A673 (cell line): Measurements from ENCODE around the gene RAN. TPM values are rescaled to one million over a fixed set of nuclear protein-coding genes. Genes with fewer than 3 reads are reported as not detected.

Experiments used
- Bru-seq: library from RNA; stranded (reverse); fragments of 400-500 nt; gene quantifications from one replicate; lab custom pipeline; 2021; lab: Mats Ljungman, UMichigan
- BruChase-seq, 2 experiments: library from RNA; stranded (reverse); fragments of 400-500 nt; gene quantifications; one replicate each; lab custom pipeline; 2021; lab: Mats Ljungman, UMichigan
- BruUV-seq: library from RNA; stranded (reverse); fragments of 400-500 nt; replicated peaks from 2 replicates; lab custom pipeline; 2021; lab: Mats Ljungman, UMichigan
- CTCF ChIA-PET: fragments of 300-600 bp; sonication (Branson Sonifier 250); formaldehyde crosslinking; loops from one replicate; lab custom pipeline; 2022; ENCODE audit warnings: antibody characterized with exemption; lab: Charles Lee
- POLR2A ChIA-PET: fragments of 300-600 bp; sonication (Branson Sonifier 250); formaldehyde crosslinking; loops from one replicate; lab custom pipeline; 2022; ENCODE audit warnings: antibody characterized with exemption; ENCODE audit not compliant: low non-redundant PET; lab: Charles Lee
- DNase-seq: peaks from one replicate; pipeline ENCODE4 v3.0.0-alpha.2; 2015; ENCODE audit warnings: low spot score
- H3K27ac ChIP-seq: fragments of 200-600 bp; sonication (generic); 2 replicates; pipeline ENCODE4 v1.5.1; 2016; ENCODE audit warnings: mixed run types, low read depth, mild to moderate bottlenecking, mixed read lengths, antibody characterized with exemption, low read length; ENCODE audit not compliant: poor library complexity, severe bottlenecking
- H3K27me3 ChIP-seq: fragments of 200-600 bp; sonication (generic); replicated peaks from 2 replicates; pipeline ENCODE4 v1.6.1; 2017; ENCODE audit warnings: mixed run types, low read depth, mild to moderate bottlenecking, mixed read lengths, antibody characterized with exemption, low read length; ENCODE audit not compliant: insufficient read depth, poor library complexity
- H3K36me3 ChIP-seq: fragments of 200-600 bp; sonication (generic); 2 replicates; pipeline ENCODE4 v1.6.1; 2016; ENCODE audit warnings: mixed run types, mild to moderate bottlenecking, mixed read lengths, antibody characterized with exemption, low read length; ENCODE audit not compliant: insufficient read depth, poor library complexity, severe bottlenecking
- H3K4me1 ChIP-seq: fragments of 200-600 bp; sonication (generic); 2 replicates; pipeline ENCODE4 v1.6.1; 2017; ENCODE audit warnings: mixed run types, mild to moderate bottlenecking, mixed read lengths, antibody characterized with exemption, low read length; ENCODE audit not compliant: insufficient read depth, poor library complexity, severe bottlenecking
- H3K4me3 ChIP-seq: fragments of 200-600 bp; sonication (generic); 2 replicates; pipeline ENCODE4 v1.5.1; 2016; ENCODE audit warnings: low read depth, mixed run types, mild to moderate bottlenecking, mixed read lengths, low read length; ENCODE audit not compliant: poor library complexity, severe bottlenecking
- H3K9me3 ChIP-seq: fragments of 200-600 bp; sonication (generic); 2 replicates; pipeline ENCODE4 v1.6.1; 2016; ENCODE audit warnings: mixed run types, low read depth, mild to moderate bottlenecking, mixed read lengths, antibody characterized with exemption, low read length; ENCODE audit not compliant: poor library complexity, severe bottlenecking
- EZH2 ChIP-seq: fragments of 200-600 bp; sonication (generic); IDR thresholded peaks from 2 replicates; pipeline ENCODE4 v1.6.1; 2017; ENCODE audit warnings: borderline replicate concordance, low read depth, mild to moderate bottlenecking, mixed read lengths, antibody characterized with exemption, low read length; ENCODE audit not compliant: poor library complexity, severe bottlenecking
- intact Hi-C: fragments of 100-400 bp; cut with micrococcal nuclease; formaldehyde crosslinking; loops from one replicate; pipeline ENCODE4 v1.10.0; 2022; ENCODE audit not compliant: unreplicated experiment
- long read RNA-seq: library from polyadenylated mRNA; stranded (forward); transcript quantifications from one replicate; pipeline ENCODE4 v2.0.0, GENCODE V29; 2022
- total RNA-seq: library from RNA; stranded (reverse); gene quantifications from 2 replicates; pipeline ENCODE4 v1.2.3, GENCODE V29; 2021
- TF ChIP-seq, protein P1 (sequence below): fragments of 300-800, 200-600 bp; sonication (generic); conservative IDR thresholded peaks from 2 replicates; pipeline ENCODE4 v1.5.1; 2017; ENCODE audit warnings: low read depth, mild to moderate bottlenecking, antibody characterized with exemption, low read length, moderate library complexity, mixed read lengths

RAN gene
- total RNA-seq (1,775 and 1,894 TPM in 2 replicates), Bru-seq, nascent RNA (percentile 99 among the genes with signal in this experiment), BruChase-seq, experiment 1, labeled RNA remaining after a 2-hour chase (percentile 100 among the genes with signal in this experiment), BruChase-seq, experiment 2, labeled RNA remaining after a 6-hour chase (percentile 100 among the genes with signal in this experiment)
- long read RNA-seq, transcript RAN-203 (6 exons, 2,455 nt) = minor isoform, 33 of 2,606 reads
- long read RNA-seq, transcript RAN-202 (6 exons, 1,530 nt) = minor isoform, 66 of 2,606 reads
- long read RNA-seq, transcript RAN-212 (7 exons, 2,661 nt) = major isoform, 2,419 of 2,606 reads
- long read RNA-seq, partial matches to known transcripts = 37 of 2,606 reads
- long read RNA-seq, other reads (novel, unspliced or antisense) = 48 of 2,606 reads

DNA sequence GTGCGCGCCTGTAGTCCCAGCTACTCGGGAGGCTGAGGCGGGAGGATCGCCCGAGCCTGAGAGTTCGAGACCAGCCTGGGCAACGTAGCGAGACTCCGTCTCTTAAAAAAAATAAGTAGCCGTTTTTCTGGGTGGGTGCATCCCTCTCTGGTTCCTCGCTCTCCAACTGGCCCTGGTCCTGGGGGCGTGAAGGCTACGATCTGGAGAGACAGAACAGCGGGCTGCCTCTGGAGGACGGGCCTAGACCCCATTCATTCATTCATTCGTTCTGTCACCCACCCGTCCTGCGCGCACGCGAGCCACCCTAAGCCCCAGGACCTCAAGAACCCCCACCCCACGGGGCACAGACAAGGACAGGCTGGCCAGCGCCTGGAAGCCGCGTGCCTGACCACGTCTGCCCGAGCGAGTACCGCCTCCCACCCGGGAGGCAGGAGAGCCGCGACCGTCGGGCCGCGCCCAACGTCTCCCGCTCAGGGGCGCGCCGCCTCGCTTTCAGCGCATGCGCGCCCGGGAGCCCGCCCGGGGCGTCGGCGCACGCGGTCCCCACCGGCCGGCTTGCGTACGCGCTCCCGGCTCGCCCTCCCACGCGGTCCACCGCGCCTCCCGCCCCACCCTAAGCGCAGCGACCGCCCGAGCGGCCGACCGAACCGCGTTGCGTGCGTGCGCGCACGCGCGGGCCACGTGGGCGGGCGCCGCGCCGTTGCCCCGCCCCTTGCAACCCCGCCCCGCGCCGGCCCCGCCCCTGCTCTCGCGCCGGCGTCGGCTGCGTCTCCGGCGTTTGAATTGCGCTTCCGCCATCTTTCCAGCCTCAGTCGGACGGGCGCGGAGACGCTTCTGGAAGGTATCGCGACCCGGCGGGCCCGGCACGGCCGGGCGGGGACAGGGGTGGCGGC is at the start of gene RAN:
RAN (plus strand) TSS at position 781 of the 893 bp plus-strand sequence. CDS start 528 bp downstream, outside the sequence.
- H3K9me3 ChIP-seq = no peaks in the 10 kb centered on the region
- TSS peak; percentile 75 for BruUV-seq
- CTCF ChIA-PET = interaction anchor here (0.5 to 1.0 kb wide), 2 partner anchors 40 to 45 kb away, joined by 3 to 4 read pairs; no protein-coding TSS in a partner anchor
- H3K27me3 ChIP-seq = no peaks in the 10 kb centered on the region
- intact Hi-C loops = loop anchor here (5.0 kb wide), 1 partner anchor 34 kb away; the partner anchor contains the start of gene STX2
- H3K4me1 ChIP-seq = peaks cover 19% of the 10 kb centered on the region
- peak within 1 kb of the TSS; percentile 66 for H3K4me3 ChIP-seq
- TF ChIP-seq, protein P1, sequence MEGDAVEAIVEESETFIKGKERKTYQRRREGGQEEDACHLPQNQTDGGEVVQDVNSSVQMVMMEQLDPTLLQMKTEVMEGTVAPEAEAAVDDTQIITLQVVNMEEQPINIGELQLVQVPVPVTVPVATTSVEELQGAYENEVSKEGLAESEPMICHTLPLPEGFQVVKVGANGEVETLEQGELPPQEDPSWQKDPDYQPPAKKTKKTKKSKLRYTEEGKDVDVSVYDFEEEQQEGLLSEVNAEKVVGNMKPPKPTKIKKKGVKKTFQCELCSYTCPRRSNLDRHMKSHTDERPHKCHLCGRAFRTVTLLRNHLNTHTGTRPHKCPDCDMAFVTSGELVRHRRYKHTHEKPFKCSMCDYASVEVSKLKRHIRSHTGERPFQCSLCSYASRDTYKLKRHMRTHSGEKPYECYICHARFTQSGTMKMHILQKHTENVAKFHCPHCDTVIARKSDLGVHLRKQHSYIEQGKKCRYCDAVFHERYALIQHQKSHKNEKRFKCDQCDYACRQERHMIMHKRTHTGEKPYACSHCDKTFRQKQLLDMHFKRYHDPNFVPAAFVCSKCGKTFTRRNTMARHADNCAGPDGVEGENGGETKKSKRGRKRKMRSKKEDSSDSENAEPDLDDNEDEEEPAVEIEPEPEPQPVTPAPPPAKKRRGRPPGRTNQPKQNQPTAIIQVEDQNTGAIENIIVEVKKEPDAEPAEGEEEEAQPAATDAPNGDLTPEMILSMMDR = no peak
- no peak for TF ChIP-seq EZH2
- DNase-seq = peak; percentile 96
- peak within 1 kb of the TSS; percentile 96 for H3K27ac ChIP-seq
- POLR2A ChIA-PET = interaction anchor here (0.5 kb wide), 1 partner anchor 13 kb away, joined by 8 read pairs; no protein-coding TSS in a partner anchor
- peaks cover 40% of the 10 kb centered on the region for H3K36me3 ChIP-seq

- CTCF ChIA-PET = interaction anchor here (1.0 to 1.1 kb wide), 2 partner anchors 10 to 45 kb away, joined by 3 read pairs; no protein-coding TSS in a partner anchor
Measured at GRCh38 chr12:130825771-130826150, 46.1 kb upstream of the RAN start.

More at GRCh38 chr12:130825771-130826150, 46.1 kb upstream of the RAN start:
- no peak for DNase-seq
- intact Hi-C loops = no loop called here
- POLR2A ChIA-PET = no interaction called here
- Histone ChIP-seq H3K4me1 (no peaks in the 10 kb centered on the region), H3K27me3 (no peaks in the 10 kb centered on the region), H3K27ac (no peak overlapping the region), H3K9me3 (no peaks in the 10 kb centered on the region), H3K4me3 (no peak overlapping the region), H3K36me3 (peaks cover 19% of the 10 kb centered on the region)
- BruUV-seq = no TSS peak
- TF ChIP-seq, protein P1 = no peak
- no peak for TF ChIP-seq EZH2
